Astrocyte of the spinal cord (primary cell): Measurements from ENCODE around the gene SYNJ2.

Experiments
- DNase-seq: peaks from one replicate; pipeline ENCODE4 v3.0.0; 2011; ENCODE audit warnings: low read depth, low spot score
- H3K4me3 ChIP-seq: 2 replicates; pipeline ENCODE4 v1.5.1; 2011; ENCODE audit warnings: low read depth, mild to moderate bottlenecking, low read length, moderate library complexity
- in situ Hi-C: cut with HindIII; loops from 2 replicates; pipeline ENCODE4 v1.10.0; 2017; ENCODE audit warnings: low sequenced_read_pairs
- TF ChIP-seq, protein P1 (sequence below): IDR thresholded peaks from 2 replicates; pipeline ENCODE4 v1.5.1; 2012; ENCODE audit warnings: low read depth, mild to moderate bottlenecking, low read length, inconsistent platforms

The SYNJ2 gene

DNA sequence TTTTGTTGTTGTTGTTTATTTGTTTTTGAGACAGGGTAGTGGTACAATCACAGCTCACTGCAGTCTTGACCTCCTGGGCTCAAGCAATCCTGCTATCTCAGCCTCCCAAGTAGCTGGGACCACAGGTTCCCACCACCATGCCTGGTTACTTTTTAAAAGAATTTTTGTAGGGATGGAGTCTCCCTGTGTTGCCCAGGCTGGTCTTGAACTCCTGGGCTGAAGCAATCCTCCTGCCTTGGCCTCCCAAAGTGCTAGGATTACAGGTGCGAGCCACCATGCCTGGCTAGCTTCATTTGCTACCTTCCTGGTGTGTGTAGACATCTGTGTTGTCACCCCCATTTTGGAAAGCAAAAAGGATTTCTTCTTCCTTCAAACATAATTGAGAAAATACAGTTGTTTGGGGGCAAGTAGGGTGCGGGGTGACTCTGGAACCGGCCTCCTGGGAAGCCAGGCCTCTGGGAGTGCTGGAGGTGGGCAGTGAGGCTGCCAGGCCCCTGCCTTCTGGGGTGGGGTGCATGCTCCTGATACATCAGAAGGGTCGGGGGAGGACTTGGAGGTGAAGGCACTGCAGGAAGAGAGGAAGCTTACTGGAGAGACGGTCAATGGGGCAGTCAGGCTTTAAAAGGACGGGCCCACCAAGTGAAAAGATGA lies 28.4 kb downstream of the SYNJ2 start:
- TF ChIP-seq, protein P1, sequence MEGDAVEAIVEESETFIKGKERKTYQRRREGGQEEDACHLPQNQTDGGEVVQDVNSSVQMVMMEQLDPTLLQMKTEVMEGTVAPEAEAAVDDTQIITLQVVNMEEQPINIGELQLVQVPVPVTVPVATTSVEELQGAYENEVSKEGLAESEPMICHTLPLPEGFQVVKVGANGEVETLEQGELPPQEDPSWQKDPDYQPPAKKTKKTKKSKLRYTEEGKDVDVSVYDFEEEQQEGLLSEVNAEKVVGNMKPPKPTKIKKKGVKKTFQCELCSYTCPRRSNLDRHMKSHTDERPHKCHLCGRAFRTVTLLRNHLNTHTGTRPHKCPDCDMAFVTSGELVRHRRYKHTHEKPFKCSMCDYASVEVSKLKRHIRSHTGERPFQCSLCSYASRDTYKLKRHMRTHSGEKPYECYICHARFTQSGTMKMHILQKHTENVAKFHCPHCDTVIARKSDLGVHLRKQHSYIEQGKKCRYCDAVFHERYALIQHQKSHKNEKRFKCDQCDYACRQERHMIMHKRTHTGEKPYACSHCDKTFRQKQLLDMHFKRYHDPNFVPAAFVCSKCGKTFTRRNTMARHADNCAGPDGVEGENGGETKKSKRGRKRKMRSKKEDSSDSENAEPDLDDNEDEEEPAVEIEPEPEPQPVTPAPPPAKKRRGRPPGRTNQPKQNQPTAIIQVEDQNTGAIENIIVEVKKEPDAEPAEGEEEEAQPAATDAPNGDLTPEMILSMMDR = no peak
- H3K4me3 ChIP-seq = no peak overlapping the region
- in situ Hi-C loops = no loop called here
- no peak for DNase-seq

DNA sequence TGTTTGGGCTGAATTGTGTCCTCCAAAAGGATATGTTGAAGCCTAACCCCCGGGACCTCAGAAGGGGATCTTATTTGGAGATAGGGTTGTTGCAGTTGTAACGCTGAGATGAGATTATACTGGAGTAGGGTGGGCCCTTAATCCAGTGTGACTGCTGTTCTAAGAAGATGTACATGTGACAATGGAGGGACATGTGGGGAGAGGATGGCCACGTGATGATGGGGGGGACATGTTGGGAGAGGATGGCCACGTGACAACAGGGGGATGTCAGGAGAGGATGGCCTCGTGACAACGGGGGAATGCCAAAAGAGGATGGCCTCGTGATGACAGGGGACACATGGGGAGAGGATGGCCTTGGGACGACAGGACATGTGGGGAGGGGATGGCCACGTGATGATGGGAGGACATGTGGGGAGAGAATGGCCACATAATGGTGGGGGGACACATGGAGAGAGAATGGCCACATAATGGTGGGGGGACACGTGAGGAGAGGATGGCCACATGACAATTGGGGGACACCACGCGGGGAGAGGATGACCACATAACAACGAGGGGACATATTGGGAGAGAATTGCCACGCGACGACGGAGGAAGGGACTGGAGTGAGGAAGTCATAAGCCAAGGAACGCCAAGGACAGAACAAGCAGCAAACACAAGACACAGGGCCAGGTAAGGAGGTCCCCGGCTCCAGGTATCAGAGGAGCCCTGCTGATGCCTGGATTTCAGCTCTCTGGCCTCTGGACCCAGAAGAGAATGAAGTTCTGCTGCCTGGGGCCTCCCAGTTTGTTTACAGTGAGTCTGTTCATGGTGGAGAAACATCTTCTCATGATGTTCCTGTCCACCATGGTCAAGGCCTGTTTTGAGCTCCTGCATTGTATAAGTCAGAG lies 29.2 kb downstream of the SYNJ2 start:
- TF ChIP-seq, protein P1 = no peak
- in situ Hi-C loops = no loop called here
- no peak for DNase-seq

GRCh38 chr6:158011478-158011920 lies 29.8 kb downstream of the SYNJ2 start:
- in situ Hi-C loops = no loop called here
- TF ChIP-seq, protein P1 = no peak
- no peak for DNase-seq
- H3K4me3 ChIP-seq = no peak overlapping the region

More for the DNA sequence above, 29.2 kb downstream of the SYNJ2 start:
- H3K4me3 ChIP-seq = no peak overlapping the region

DNA sequence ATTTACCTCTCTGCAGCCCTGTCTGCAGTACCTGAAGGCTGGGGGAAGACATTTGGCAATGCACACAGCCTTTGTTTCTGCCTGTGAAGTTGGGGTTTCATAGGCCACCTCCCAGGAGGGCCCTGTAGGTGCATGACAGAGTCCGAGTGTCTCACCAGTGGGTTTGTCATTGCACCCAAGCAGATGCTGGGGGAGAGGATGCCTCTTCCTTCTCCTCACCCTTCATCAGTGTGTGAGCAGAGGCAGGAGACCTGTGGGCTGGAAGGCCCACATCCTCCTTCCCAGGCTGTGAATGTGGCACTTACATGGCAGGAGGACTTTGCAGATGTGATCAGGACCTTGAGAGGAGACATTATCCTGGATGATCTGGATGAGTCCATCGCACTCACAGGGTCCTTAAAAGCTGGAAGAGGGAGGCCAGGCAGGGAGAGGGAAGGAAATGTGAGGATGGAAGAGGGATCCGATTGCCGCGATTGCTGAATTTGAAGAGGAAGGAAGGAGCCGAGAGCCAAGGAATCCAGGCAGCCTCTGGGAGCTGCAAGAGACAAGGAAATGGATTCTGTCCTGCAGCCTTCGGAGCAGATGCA lies 30.4 kb downstream of the SYNJ2 start:
- DNase-seq = no peak
- no peak overlapping the region for H3K4me3 ChIP-seq
- TF ChIP-seq, protein P1 = no peak
- in situ Hi-C loops = no loop called here

DNA sequence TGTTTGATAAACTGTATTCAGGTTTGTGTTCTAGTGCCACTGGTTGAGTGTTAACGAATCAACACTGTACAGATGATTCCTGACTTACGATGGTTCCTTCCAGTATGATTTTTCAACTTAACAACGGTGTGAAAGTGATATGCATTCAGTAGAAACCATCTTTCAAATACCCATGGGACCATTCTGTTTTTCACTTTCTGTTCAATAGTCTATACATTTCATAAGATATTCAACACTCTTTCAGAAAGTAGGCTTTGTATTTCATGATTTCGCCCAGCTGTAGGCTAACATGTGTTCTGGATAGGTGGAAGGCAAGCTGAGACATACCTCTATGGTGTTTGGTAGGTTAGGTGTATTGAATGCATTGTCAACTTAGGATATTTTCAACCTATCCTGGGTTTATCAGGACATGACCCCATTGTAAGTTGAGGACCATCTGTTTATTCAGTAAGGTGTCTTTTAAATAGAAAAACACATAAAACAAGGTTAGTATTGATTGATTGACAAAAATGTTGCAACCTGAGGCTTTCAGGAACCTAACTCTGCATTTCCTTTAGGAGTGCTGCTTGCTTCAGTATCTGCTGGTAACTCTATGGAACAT lies 32.3 kb downstream of the SYNJ2 start:
- TF ChIP-seq, protein P1 = no peak
- in situ Hi-C loops = no loop called here
- H3K4me3 ChIP-seq = no peak overlapping the region
- no peak for DNase-seq

DNA sequence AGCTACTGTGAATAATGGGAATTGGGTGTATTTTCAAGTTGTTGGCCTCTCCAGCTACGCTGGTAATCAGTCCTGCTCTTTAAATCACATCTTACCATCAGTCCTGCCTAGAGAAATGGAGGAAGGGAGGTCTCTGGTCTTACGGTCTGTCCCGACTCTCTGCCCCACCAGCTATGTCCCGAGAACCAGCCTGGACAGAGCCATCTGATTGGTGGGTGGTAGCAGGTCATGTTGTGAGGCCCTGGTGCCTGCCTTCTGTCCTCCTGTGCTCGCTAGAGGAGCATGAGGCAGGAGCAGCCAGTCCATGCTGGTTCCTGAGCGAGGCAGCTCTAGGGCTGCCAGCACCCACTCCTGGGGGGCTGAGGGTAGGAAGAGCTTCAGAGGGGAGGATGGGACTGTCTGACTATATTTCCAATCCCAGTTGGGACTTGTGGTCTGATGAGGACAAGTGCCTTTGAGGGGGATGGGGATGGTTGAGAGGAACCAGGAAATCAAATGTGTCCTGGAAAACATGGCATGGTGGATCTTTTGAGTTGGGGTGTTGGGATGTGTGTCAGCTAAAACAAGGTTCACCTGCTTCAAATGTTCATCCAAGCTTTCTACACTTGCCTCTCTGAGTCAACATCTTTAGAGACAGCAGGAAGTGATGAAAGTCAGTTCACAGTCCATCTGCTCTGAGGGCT lies 33.0 kb downstream of the SYNJ2 start:
- no peak overlapping the region for H3K4me3 ChIP-seq
- TF ChIP-seq, protein P1 = no peak
- DNase-seq = no peak
- in situ Hi-C loops = no loop called here
